ENCODE data around the gene KCNK7. TPM values are rescaled to one million over a fixed set of nuclear protein-coding genes. Genes with fewer than 3 reads are reported as not detected.

The KCNK7 gene
- total RNA-seq, 1 donor = not detected

GRCh38 chr11:65554842-65555430, 40.7 kb downstream of the KCNK7 start:
- Histone ChIP-seq H3K27me3 (ENCODE audit: insufficient read depth, low read length) (no peaks in the 10 kb centered on the region), H3K79me2 (ENCODE audit: insufficient read depth, low read length) (peaks cover 41% of the 10 kb centered on the region), H3K4me1 (ENCODE audit: insufficient read depth, low read length) (peaks cover 33% of the 10 kb centered on the region), H3K27ac (ENCODE audit: low read depth, low read length) (peak overlapping the region; percentile 73), H4K20me1 (ENCODE audit: insufficient read depth, low read length) (peaks cover 36% of the 10 kb centered on the region), H2AFZ (ENCODE audit: low read length) (no peak overlapping the region), H3K4me2 (ENCODE audit: insufficient read depth, low read length) (peak overlapping the region; percentile 84), H3K4me3 (ENCODE audit: insufficient read depth, low read length) (peak overlapping the region; percentile 82), H3K9me3 (ENCODE audit: low read depth, low read length) (no peaks in the 10 kb centered on the region), H3K36me3 (ENCODE audit: insufficient read depth, low read length) (peaks cover 28% of the 10 kb centered on the region)
- no peak for DNase-seq (ENCODE audit: insufficient read length, low spot score, missing footprints)
- no peak for TF ChIP-seq CTCF (IDR thresholded peaks at IDR 0.05; ENCODE audit: extremely low read depth, low read depth, low read length)

GRCh38 chr11:65554057-65554818, 41.4 kb downstream of the KCNK7 start:
- peaks cover 32% of the 10 kb centered on the region for H3K36me3 ChIP-seq (ENCODE audit: insufficient read depth, low read length)
- H3K9me3 ChIP-seq (ENCODE audit: low read depth, low read length) = no peaks in the 10 kb centered on the region
- H2AFZ ChIP-seq (ENCODE audit: low read length) = no peak overlapping the region
- no peak overlapping the region for H3K4me3 ChIP-seq (ENCODE audit: insufficient read depth, low read length)
- no peaks in the 10 kb centered on the region for H3K27me3 ChIP-seq (ENCODE audit: insufficient read depth, low read length)
- H4K20me1 ChIP-seq (ENCODE audit: insufficient read depth, low read length) = peaks cover 36% of the 10 kb centered on the region
- peaks cover 41% of the 10 kb centered on the region for H3K79me2 ChIP-seq (ENCODE audit: insufficient read depth, low read length)
- no peak overlapping the region for H3K4me2 ChIP-seq (ENCODE audit: insufficient read depth, low read length)
- DNase-seq (ENCODE audit: insufficient read length, low spot score, missing footprints) = no peak
- H3K27ac ChIP-seq (ENCODE audit: low read depth, low read length) = peak overlapping the region; percentile 73
- no peak for TF ChIP-seq CTCF (IDR thresholded peaks at IDR 0.05; ENCODE audit: extremely low read depth, low read depth, low read length)
- H3K4me1 ChIP-seq (ENCODE audit: insufficient read depth, low read length) = peaks cover 26% of the 10 kb centered on the region

DNA sequence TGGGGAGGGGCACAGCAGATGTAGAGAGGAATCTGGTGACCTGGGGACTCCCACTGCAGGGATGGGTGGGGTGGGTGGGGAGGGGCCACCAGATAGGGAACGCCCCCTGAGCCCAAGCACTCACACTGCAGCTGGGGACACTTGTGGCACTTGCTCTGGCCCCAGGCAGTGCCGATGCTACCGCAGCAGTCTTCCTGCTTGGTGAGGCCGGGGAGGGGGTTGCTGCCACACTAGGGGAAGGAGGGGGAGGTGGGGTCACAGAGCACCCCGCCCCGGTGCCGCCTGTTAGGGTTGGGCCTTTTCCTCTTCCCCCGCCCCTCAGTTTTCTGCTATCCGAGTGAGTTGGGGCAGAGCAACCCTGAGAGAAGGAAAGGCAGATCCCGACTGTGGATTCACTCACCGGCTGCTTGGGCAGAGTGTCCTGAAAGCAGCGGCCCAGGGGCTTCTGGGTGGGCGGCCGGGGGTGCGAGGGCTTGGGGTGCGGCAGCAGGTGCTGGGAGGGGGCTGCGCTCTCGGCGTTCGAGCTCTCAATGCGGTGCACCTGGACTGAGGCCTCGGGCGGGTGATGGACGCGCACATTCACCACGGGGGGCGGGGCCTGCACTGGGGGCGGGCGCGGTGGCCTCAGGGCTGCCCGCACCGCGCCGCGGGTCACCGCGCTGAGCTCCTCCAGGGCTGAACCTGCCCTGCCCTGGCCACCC, 42.1 kb downstream of the KCNK7 start:
- no peaks in the 10 kb centered on the region for H3K27me3 ChIP-seq (ENCODE audit: insufficient read depth, low read length)
- DNase-seq (ENCODE audit: insufficient read length, low spot score, missing footprints) = no peak
- no peak for TF ChIP-seq CTCF (IDR thresholded peaks at IDR 0.05; ENCODE audit: extremely low read depth, low read depth, low read length)
- peaks cover 18% of the 10 kb centered on the region for H3K4me1 ChIP-seq (ENCODE audit: insufficient read depth, low read length)
- no peak overlapping the region for H3K4me2 ChIP-seq (ENCODE audit: insufficient read depth, low read length)
- H2AFZ ChIP-seq (ENCODE audit: low read length) = no peak overlapping the region
- H3K27ac ChIP-seq (ENCODE audit: low read depth, low read length) = no peak overlapping the region
- H3K79me2 ChIP-seq (ENCODE audit: insufficient read depth, low read length) = peaks cover 41% of the 10 kb centered on the region
- no peaks in the 10 kb centered on the region for H3K9me3 ChIP-seq (ENCODE audit: low read depth, low read length)
- H3K4me3 ChIP-seq (ENCODE audit: insufficient read depth, low read length) = no peak overlapping the region
- H4K20me1 ChIP-seq (ENCODE audit: insufficient read depth, low read length) = peaks cover 38% of the 10 kb centered on the region
- H3K36me3 ChIP-seq (ENCODE audit: insufficient read depth, low read length) = peaks cover 40% of the 10 kb centered on the region
